Tibial artery (tissue), 4 donors: ENCODE data around the gene PTPN14.
"Not testable (repeated sequence)": the region's sequence is repeated elsewhere in the genome, so short reads cannot be mapped to it uniquely, and the experiment has no call there.

Source experiments
- DNase-seq, 2 donors: peaks; one replicate each; pipeline ENCODE4 v3.0.0-alpha.2; 2019
- H3K27ac ChIP-seq, 2 donors: fragments of 200-600 bp; sonication (generic) in 1 of 2; 1 replicate in 1 of 2; 2 replicates in 1 of 2; pipeline ENCODE4 v1.5.1; 2018 to 2019; ENCODE audit warnings: mild to moderate bottlenecking in 1 of 2
- H3K27me3 ChIP-seq, 2 donors: fragments of 200-600 bp; sonication (generic) in 1 of 2; one replicate each; pipeline versions ENCODE4 v1.5.1 to v1.6.0; 2016 to 2019
- H3K36me3 ChIP-seq, 3 donors: fragments of 200-600 bp; sonication (generic) in 2 of 3; one replicate each; pipeline ENCODE4 v1.5.1; 2016 to 2019; ENCODE audit warnings: mild to moderate bottlenecking in 2 of 3
- H3K4me1 ChIP-seq, 4 donors: fragments of 200-600 bp; sonication (generic) in 2 of 4; 1 replicate in 3 of 4; 2 replicates in 1 of 4; pipeline ENCODE4 v1.5.1; 2016 to 2019
- H3K4me3 ChIP-seq, 2 donors: fragments of 200-600 bp; sonication (generic) in 1 of 2; 1 replicate in 1 of 2; 2 replicates in 1 of 2; pipeline ENCODE4 v1.5.1; 2018 to 2019; ENCODE audit warnings: mild to moderate bottlenecking in 2 of 2
- H3K9me3 ChIP-seq, 3 donors: fragments of 200-600 bp; sonication (generic) in 1 of 3; one replicate each; pipeline ENCODE4 v1.5.1; 2016 to 2019
- intact Hi-C: fragments of 100-400 bp; cut with DNase I; formaldehyde crosslinking; loops from one replicate; pipeline ENCODE4 v1.15.0; 2023; ENCODE audit warnings: low total_unique reads
- TF ChIP-seq, protein P1 (sequence below), 2 experiments: fragments of 200-600 bp in 1 of 2; fragments of 450-650 bp in 1 of 2; IDR thresholded peaks; one replicate each; pipeline ENCODE4 v1.5.1; 2017 to 2019; ENCODE audit warnings: antibody characterized with exemption in 2 of 2, mild to moderate bottlenecking in 1 of 2, moderate library complexity in 1 of 2

The PTPN14 gene

DNA sequence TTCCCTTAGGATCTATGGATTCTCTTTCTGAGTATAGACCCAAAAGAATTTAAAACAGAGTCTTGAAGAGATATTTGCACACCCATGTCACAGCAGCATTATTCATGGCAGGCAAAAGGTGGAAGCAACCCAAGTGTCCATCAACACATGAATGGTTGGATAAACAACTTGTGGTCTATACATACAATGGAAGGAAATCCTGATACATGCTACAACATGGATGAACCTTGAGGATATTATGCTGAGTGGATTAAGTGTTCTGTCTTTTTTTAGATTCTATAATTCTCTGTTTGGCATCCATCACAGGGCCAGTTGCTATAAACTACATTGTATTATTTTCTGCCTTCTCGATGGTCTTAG is 39.8 kb downstream of the PTPN14 start:
- intact Hi-C loops, result no loop called here
- H3K36me3 ChIP-seq, result no peaks in the 10 kb centered on the region
- no peak overlapping the region for H3K27ac ChIP-seq
- DNase-seq, result no peak
- H3K4me1 ChIP-seq, result peaks cover 0 to 23% (median 17%) of the 10 kb centered on the region in 4 donors
- no peaks in the 10 kb centered on the region for H3K9me3 ChIP-seq
- no peaks in the 10 kb centered on the region for H3K27me3 ChIP-seq
- TF ChIP-seq, protein P1, sequence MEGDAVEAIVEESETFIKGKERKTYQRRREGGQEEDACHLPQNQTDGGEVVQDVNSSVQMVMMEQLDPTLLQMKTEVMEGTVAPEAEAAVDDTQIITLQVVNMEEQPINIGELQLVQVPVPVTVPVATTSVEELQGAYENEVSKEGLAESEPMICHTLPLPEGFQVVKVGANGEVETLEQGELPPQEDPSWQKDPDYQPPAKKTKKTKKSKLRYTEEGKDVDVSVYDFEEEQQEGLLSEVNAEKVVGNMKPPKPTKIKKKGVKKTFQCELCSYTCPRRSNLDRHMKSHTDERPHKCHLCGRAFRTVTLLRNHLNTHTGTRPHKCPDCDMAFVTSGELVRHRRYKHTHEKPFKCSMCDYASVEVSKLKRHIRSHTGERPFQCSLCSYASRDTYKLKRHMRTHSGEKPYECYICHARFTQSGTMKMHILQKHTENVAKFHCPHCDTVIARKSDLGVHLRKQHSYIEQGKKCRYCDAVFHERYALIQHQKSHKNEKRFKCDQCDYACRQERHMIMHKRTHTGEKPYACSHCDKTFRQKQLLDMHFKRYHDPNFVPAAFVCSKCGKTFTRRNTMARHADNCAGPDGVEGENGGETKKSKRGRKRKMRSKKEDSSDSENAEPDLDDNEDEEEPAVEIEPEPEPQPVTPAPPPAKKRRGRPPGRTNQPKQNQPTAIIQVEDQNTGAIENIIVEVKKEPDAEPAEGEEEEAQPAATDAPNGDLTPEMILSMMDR (IDR thresholded peaks at IDR 0.05), result no peak
- no peak overlapping the region for H3K4me3 ChIP-seq

- intact Hi-C loops, result no loop called here
These were observed 40.3 kb downstream of the PTPN14 start for GRCh38 chr1:214510914-214511638.

GRCh38 chr1:214510477-214510876 is 40.9 kb downstream of the PTPN14 start:
- TF ChIP-seq, protein P1 (IDR thresholded peaks at IDR 0.05), result no peak
- no peak for DNase-seq
- Histone ChIP-seq H3K27ac (no peak overlapping the region), H3K9me3 (no peaks in the 10 kb centered on the region), H3K27me3 (no peaks in the 10 kb centered on the region), H3K4me1 (peaks cover 0 to 24% (median 13%) of the 10 kb centered on the region in 4 donors), H3K36me3 (no peaks in the 10 kb centered on the region), H3K4me3 (no peak overlapping the region)
- intact Hi-C loops, result no loop called here

More at GRCh38 chr1:214510914-214511638, 40.3 kb downstream of the PTPN14 start:
- H3K27me3 ChIP-seq, result no peaks in the 10 kb centered on the region
- H3K4me3 ChIP-seq, result no peak overlapping the region
- H3K9me3 ChIP-seq, result no peaks in the 10 kb centered on the region
- H3K36me3 ChIP-seq, result no peaks in the 10 kb centered on the region
- peaks cover 0 to 23% (median 14%) of the 10 kb centered on the region in 4 donors for H3K4me1 ChIP-seq
- no peak overlapping the region for H3K27ac ChIP-seq
- DNase-seq, result no peak
- TF ChIP-seq, protein P1 (IDR thresholded peaks at IDR 0.05), result no peak

DNA sequence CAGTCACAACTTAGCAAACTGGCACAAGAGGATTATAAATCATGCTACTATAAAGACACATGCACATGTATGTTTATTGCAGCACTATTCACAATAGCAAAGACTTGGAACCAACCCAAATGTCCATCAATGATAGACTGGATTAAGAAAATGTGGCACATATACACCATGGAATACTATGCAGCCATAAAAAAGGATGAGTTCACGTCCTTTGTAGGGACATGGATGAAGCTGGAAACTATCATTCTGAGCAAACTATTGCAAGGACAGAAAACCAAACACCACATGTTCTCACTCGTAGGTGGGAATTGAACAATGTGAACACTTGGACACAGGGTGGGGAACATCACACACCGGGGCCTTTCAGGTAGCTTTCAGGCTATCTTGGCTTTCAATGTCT is 41.8 kb downstream of the PTPN14 start:
- DNase-seq, H3K4me3 ChIP-seq, intact Hi-C loops, H3K27ac ChIP-seq, H3K9me3 ChIP-seq, H3K36me3 ChIP-seq, H3K27me3 ChIP-seq: not testable (repeated sequence)
- H3K4me1 ChIP-seq, result peaks cover 0 to 24% (median 10%) of the 10 kb centered on the region in 4 donors

DNA sequence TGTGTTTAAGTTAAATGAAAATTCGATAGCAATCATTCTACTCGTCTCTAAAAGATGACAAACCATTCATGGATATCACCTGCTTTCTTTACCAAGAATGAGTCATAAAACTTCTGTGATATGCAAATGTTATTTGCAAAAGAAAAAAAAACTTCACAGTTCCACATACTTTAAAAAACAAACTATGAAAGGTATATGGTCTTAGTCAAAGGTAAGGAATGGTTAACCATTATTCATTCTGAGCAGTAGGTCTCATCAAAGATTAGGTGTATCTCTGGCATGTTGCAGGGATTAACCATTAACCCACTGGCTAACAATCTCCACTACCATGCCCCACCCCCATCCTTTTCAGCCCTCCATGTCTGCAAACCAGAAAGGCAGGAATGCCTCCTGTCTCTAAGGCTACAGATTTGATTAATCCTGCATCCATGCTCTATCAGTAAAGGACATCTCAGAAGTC is 44.4 kb downstream of the PTPN14 start:
- Histone ChIP-seq H3K27me3 (no peaks in the 10 kb centered on the region), H3K9me3 (no peaks in the 10 kb centered on the region), H3K36me3 (no peaks in the 10 kb centered on the region), H3K27ac (no peak overlapping the region), H3K4me3 (no peak overlapping the region), H3K4me1 (peaks cover 0 to 21% (median 3%) of the 10 kb centered on the region in 4 donors)
- TF ChIP-seq, protein P1 (IDR thresholded peaks at IDR 0.05), result no peak
- intact Hi-C loops, result no loop called here
- no peak for DNase-seq

DNA sequence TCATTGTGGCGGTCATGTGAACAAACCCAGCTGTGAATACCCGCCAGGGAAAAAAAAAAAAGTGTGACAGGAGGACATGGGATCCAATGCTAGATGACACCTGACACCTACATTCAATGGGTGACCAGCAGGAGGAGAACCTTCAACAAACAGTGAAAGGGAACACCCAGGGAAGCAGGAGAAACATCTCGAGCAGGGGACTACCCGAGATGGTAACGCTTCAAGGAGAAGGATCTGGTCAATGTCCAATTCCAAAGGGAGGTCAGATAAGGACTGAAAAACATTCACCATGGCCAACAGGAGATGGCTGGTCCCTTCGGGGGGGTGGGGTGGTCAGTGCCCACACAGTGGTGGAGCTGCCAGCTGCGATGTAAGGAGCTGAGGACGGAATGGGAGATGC is 46.3 kb downstream of the PTPN14 start:
- H3K27ac ChIP-seq, result no peak overlapping the region
- H3K36me3 ChIP-seq, result no peaks in the 10 kb centered on the region
- H3K4me1 ChIP-seq, result peaks cover 0 to 29% (median 3%) of the 10 kb centered on the region in 4 donors
- no peak overlapping the region for H3K4me3 ChIP-seq
- DNase-seq, result no peak
- intact Hi-C loops, result no loop called here
- no peaks in the 10 kb centered on the region for H3K9me3 ChIP-seq
- TF ChIP-seq, protein P1 (IDR thresholded peaks at IDR 0.05), result no peak
- H3K27me3 ChIP-seq, result no peaks in the 10 kb centered on the region
